ACC112 (cell line): ENCODE results near the gene KLF2.

Experiments
- H2AFZ ChIP-seq: fragments of 200-600 bp; sonication (generic); one replicate; pipeline ENCODE4 v1.6.0; 2017; ENCODE audit warnings: antibody characterized with exemption, low read length; ENCODE audit not compliant: unreplicated experiment
- H3K27ac ChIP-seq: fragments of 200-600 bp; sonication (generic); 2 replicates; pipeline ENCODE4 v1.5.1; 2014; ENCODE audit warnings: low read depth, mild to moderate bottlenecking, antibody characterized with exemption, low read length, moderate library complexity
- H3K27me3 ChIP-seq: fragments of 200-600 bp; sonication (generic); 2 replicates; pipeline ENCODE4 v1.6.1; 2014; ENCODE audit warnings: mild to moderate bottlenecking, antibody characterized with exemption, low read length, moderate library complexity, mixed read lengths; ENCODE audit not compliant: insufficient read depth
- H3K36me3 ChIP-seq: fragments of 200-600 bp; sonication (generic); 2 replicates; pipeline ENCODE4 v1.6.1; 2016; ENCODE audit warnings: mild to moderate bottlenecking, antibody characterized with exemption, low read length, moderate library complexity, mixed read lengths; ENCODE audit not compliant: insufficient read depth
- H3K4me1 ChIP-seq: fragments of 200-600 bp; sonication (generic); one replicate; pipeline ENCODE4 v1.6.1; 2016; ENCODE audit warnings: low read length, mixed read lengths; ENCODE audit not compliant: insufficient read depth, unreplicated experiment, control insufficient read depth
- H3K4me3 ChIP-seq: fragments of 200-600 bp; sonication (generic); 2 replicates; pipeline ENCODE4 v1.5.1; 2014; ENCODE audit warnings: mild to moderate bottlenecking, low read depth, low read length
- H3K79me2 ChIP-seq: fragments of 200-600 bp; sonication (generic); one replicate; pipeline ENCODE4 v1.6.0; 2016; ENCODE audit warnings: low read length; ENCODE audit not compliant: control insufficient read depth, unreplicated experiment, insufficient read depth

Gene KLF2

GRCh38 chr19:16363852-16364230, 39.2 kb downstream of the KLF2 start:
- H3K4me1 ChIP-seq = no peaks in the 10 kb centered on the region
- no peaks in the 10 kb centered on the region for H3K36me3 ChIP-seq
- H2AFZ ChIP-seq = no peak overlapping the region
- H3K79me2 ChIP-seq = no peaks in the 10 kb centered on the region
- no peaks in the 10 kb centered on the region for H3K27me3 ChIP-seq
- no peak overlapping the region for H3K27ac ChIP-seq
- H3K4me3 ChIP-seq = no peak overlapping the region

- Histone ChIP-seq H3K4me1 (no peaks in the 10 kb centered on the region), H2AFZ (no peak overlapping the region), H3K27me3 (no peaks in the 10 kb centered on the region), H3K79me2 (no peaks in the 10 kb centered on the region), H3K36me3 (no peaks in the 10 kb centered on the region), H3K4me3 (no peak overlapping the region), H3K27ac (no peak overlapping the region)
Measured at GRCh38 chr19:16364231-16364865, 39.7 kb downstream of the KLF2 start.

DNA sequence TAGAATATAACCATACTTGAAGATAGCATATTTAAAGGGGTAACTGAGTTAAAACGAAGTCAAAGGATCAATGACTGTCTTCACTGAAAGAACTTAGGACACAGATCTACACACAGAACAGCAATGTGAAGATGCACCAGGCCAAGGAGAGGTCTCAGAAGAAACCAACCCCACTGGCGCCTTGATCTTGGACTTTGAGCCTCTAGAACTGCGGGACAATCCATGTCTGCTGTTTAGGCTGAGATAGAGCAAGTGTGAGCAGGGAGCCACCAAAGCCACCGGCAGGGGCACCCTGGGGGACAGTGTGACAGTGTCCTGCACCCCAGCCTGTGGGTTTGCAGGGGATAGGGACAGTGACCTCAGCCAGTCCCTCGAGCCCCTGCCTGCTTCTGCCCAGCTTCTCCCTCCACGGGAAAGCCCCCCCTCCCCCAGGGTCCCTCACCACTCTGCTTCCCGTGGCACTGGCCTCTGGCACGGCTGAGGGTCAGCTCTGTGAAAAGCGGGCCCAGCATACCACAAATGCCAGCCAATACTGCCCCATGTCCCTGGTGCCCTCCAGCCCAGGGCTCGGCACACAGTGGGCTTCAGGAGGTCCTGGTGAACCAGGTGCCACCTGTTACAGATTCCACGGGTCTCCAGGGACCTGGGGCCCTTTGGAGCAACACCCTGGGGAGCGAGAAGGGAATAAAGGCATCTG, 40.8 kb downstream of the KLF2 start:
- Histone ChIP-seq H3K36me3 (no peaks in the 10 kb centered on the region), H3K4me3 (no peak overlapping the region), H3K27me3 (no peaks in the 10 kb centered on the region), H3K27ac (no peak overlapping the region), H3K79me2 (no peaks in the 10 kb centered on the region), H3K4me1 (no peaks in the 10 kb centered on the region), H2AFZ (no peak overlapping the region)

GRCh38 chr19:16366056-16366432, 41.4 kb downstream of the KLF2 start:
- no peak overlapping the region for H3K27ac ChIP-seq
- H3K36me3 ChIP-seq = no peaks in the 10 kb centered on the region
- H3K4me1 ChIP-seq = no peaks in the 10 kb centered on the region
- no peak overlapping the region for H2AFZ ChIP-seq
- H3K4me3 ChIP-seq = no peak overlapping the region
- no peaks in the 10 kb centered on the region for H3K27me3 ChIP-seq
- H3K79me2 ChIP-seq = no peaks in the 10 kb centered on the region

DNA sequence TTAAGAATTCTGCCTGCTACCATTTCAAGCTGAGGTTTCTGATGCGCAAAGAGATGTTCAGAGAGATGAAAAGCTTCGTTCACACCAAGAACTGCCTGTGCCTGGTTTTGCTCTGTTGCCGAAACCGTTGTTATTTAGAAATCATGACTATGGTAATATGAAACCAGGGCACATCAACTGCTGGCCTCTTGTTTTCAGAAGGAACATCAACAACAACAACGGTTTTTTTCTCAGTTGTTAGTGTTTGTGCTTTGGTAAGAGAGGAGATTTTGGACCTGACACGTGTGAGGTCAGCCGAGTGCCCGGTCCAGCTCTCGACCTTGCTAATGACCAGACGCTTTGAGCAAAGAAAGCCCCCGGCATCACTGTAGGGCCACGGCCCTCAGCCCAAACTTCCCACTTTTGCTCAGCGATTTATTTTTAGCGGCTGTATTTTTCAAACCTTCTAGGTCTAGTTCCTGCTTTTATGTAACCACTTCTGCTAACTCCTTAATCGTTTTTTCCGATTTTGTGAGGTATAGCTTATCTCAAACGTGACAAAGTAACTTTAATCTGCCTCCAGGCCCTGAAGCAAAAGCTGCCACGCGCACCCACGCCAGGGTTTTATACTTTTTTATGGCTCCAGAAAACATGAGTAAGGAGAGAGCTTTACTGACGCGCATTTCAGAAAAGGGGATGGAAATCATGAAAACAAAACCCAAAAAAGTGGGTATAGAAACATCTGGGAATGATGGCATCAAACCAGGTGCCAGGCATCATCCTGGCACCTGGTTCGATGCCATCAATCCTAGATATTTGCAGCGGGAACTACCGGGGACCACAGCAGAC, 42.0 kb downstream of the KLF2 start:
- no peak overlapping the region for H3K27ac ChIP-seq
- H3K36me3 ChIP-seq = no peaks in the 10 kb centered on the region
- H3K79me2 ChIP-seq = no peaks in the 10 kb centered on the region
- H3K4me1 ChIP-seq = no peaks in the 10 kb centered on the region
- no peak overlapping the region for H2AFZ ChIP-seq
- H3K27me3 ChIP-seq = no peaks in the 10 kb centered on the region
- H3K4me3 ChIP-seq = no peak overlapping the region

GRCh38 chr19:16367261-16367683, 42.6 kb downstream of the KLF2 start:
- Histone ChIP-seq H3K4me1 (peaks cover under 1% of the 10 kb centered on the region), H3K4me3 (no peak overlapping the region), H3K36me3 (no peaks in the 10 kb centered on the region), H2AFZ (no peak overlapping the region), H3K27ac (no peak overlapping the region), H3K79me2 (no peaks in the 10 kb centered on the region), H3K27me3 (no peaks in the 10 kb centered on the region)

DNA sequence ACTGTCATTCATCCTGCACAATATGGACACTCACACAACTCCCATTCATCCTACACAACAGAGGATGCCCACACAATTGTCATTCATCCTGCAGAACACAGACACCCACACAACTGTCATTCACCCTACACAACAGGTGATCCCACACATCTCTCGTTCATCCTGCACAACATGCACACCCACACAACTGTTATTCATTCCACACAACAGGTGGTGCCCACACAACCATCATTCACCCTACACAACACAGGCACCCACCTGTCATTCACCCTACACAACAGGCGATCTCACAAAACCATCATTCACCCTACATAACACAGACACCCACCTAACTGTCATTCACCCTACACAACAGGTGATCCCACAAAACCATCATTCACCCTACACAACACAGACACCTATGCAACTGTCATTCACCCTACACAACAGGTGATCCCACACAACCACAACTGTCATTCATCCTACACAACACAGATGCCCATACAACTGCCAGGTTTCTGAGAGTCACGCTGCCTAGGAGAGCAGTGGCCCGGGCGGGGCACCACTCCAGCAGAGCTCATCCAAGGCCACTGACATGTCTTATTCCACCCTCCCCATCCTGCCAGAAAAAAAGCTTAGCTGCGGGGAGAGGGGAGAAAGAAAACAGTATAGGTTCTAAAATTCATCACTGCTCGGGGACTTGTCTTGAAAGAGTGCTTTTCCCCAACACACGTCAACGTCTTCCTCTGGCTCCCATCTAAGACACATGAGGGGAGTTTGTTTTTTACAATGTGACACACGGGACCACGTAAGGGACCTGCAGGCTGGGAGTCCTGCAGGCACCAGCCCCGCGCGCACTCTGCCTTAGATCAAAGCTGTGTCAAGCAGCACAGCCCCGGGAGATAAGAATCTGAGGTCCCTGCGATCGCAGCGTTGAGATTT, 44.0 kb downstream of the KLF2 start:
- H3K36me3 ChIP-seq = no peaks in the 10 kb centered on the region
- H3K4me3 ChIP-seq = no peak overlapping the region
- no peaks in the 10 kb centered on the region for H3K27me3 ChIP-seq
- no peak overlapping the region for H2AFZ ChIP-seq
- H3K79me2 ChIP-seq = no peaks in the 10 kb centered on the region
- peaks cover 13% of the 10 kb centered on the region for H3K4me1 ChIP-seq
- H3K27ac ChIP-seq = no peak overlapping the region

- no peaks in the 10 kb centered on the region for H3K79me2 ChIP-seq
- no peaks in the 10 kb centered on the region for H3K27me3 ChIP-seq
- H3K4me1 ChIP-seq = peaks cover 20% of the 10 kb centered on the region
- H3K27ac ChIP-seq = no peak overlapping the region
- H3K4me3 ChIP-seq = no peak overlapping the region
- no peaks in the 10 kb centered on the region for H3K36me3 ChIP-seq
- H2AFZ ChIP-seq = no peak overlapping the region
Measured at GRCh38 chr19:16369306-16369663, 44.7 kb downstream of the KLF2 start.

- no peaks in the 10 kb centered on the region for H3K27me3 ChIP-seq
- peaks cover 21% of the 10 kb centered on the region for H3K4me1 ChIP-seq
- H2AFZ ChIP-seq = no peak overlapping the region
- H3K79me2 ChIP-seq = no peaks in the 10 kb centered on the region
- no peak overlapping the region for H3K4me3 ChIP-seq
- no peaks in the 10 kb centered on the region for H3K36me3 ChIP-seq
- no peak overlapping the region for H3K27ac ChIP-seq
Measured at GRCh38 chr19:16369664-16370576, 45.3 kb downstream of the KLF2 start.
